Fibroblast of lung (primary cell): Measurements from ENCODE around the gene ST3GAL4. TPM values are rescaled to one million over a fixed set of nuclear protein-coding genes. Genes with fewer than 3 reads are reported as not detected.

ENCODE experiments used
- DNase-seq, 2 donors: peaks; one replicate each; pipeline versions ENCODE4 v3.0.0 to v3.0.0-alpha.2; 2010; ENCODE audit warnings: low read depth in 2 of 2
- H2AFZ ChIP-seq: 2 replicates; pipeline ENCODE4 v1.5.1; 2012; ENCODE audit warnings: low read length, control low read depth, inconsistent platforms
- H3K27ac ChIP-seq: 2 replicates; pipeline ENCODE4 v1.5.1; 2011; ENCODE audit warnings: low read length, control low read depth; ENCODE audit not compliant: insufficient read depth
- H3K27me3 ChIP-seq: 2 replicates; pipeline ENCODE4 v1.5.1; 2011; ENCODE audit warnings: mild to moderate bottlenecking, low read length; ENCODE audit not compliant: control insufficient read depth, insufficient read depth
- H3K36me3 ChIP-seq: 2 replicates; pipeline ENCODE4 v1.5.1; 2011; ENCODE audit warnings: low read length; ENCODE audit not compliant: control insufficient read depth, insufficient read depth
- H3K4me1 ChIP-seq: 2 replicates; pipeline ENCODE4 v1.5.1; 2011; ENCODE audit warnings: low read length; ENCODE audit not compliant: control insufficient read depth, insufficient read depth; ENCODE audit errors: extremely low read depth
- H3K4me2 ChIP-seq: 2 replicates; pipeline ENCODE4 v1.5.1; 2011; ENCODE audit warnings: low read length, control low read depth; ENCODE audit not compliant: insufficient read depth; ENCODE audit errors: extremely low read depth
- H3K4me3 ChIP-seq, 4 experiments: fragments of 200-600 bp in 1 of 4; sonication (generic) in 1 of 4; replicated peaks in 1 of 4; 2 replicates each; pipeline ENCODE4 v1.5.1; 2011 to 2016; ENCODE audit warnings: low read length in 4 of 4, low read depth in 3 of 4, mild to moderate bottlenecking in 3 of 4, control low read depth in 2 of 4, inconsistent platforms in 1 of 4, mixed read lengths in 1 of 4; ENCODE audit not compliant: insufficient read depth in 1 of 4; ENCODE audit errors: control extremely low read depth in 1 of 4
- H3K79me2 ChIP-seq: 2 replicates; pipeline ENCODE4 v1.5.1; 2012; ENCODE audit warnings: mild to moderate bottlenecking, low read length, inconsistent platforms; ENCODE audit not compliant: control insufficient read depth, insufficient read depth
- H3K9ac ChIP-seq: 2 replicates; pipeline ENCODE4 v1.5.1; 2011; ENCODE audit warnings: mild to moderate bottlenecking, low read length, control low read depth; ENCODE audit not compliant: insufficient read depth
- H3K9me3 ChIP-seq: 2 replicates; pipeline ENCODE4 v1.5.1; 2012; ENCODE audit warnings: low read depth, low read length; ENCODE audit not compliant: control insufficient read depth, insufficient read depth
- H4K20me1 ChIP-seq: 2 replicates; pipeline ENCODE4 v1.5.1; 2011; ENCODE audit warnings: low read length; ENCODE audit not compliant: control insufficient read depth, insufficient read depth; ENCODE audit errors: extremely low read depth
- CTCF ChIP-seq, 2 donors: IDR thresholded peaks in 1 of 2; conservative IDR thresholded peaks in 1 of 2; 1 replicate in 1 of 2; 2 replicates in 1 of 2; pipeline ENCODE4 v1.5.1; 2011 to 2012; ENCODE audit warnings: low read length in 2 of 2, control low read depth in 1 of 2, inconsistent platforms in 1 of 2, low read depth in 1 of 2, mild to moderate bottlenecking in 1 of 2
- EZH2 ChIP-seq: IDR thresholded peaks from 2 replicates; pipeline ENCODE4 v1.5.1; 2012; ENCODE audit warnings: low read length, control low read depth, mild to moderate bottlenecking; ENCODE audit errors: missing control alignments
- polyA plus RNA-seq, 2 donors: library from polyadenylated mRNA; depleted of rRNA in 1 of 2; stranded (reverse) in 1 of 2; unstranded in 1 of 2; fragments of >200 nt; gene quantifications; 2 replicates each; pipeline ENCODE4 v1.2.1, GENCODE V29; 2011 to 2012; ENCODE audit warnings: missing spikeins in 1 of 2
- total RNA-seq: library from RNA; depleted of rRNA; stranded (reverse); fragments of >200 nt; gene quantifications from 2 replicates; pipeline ENCODE4 v1.2.1, GENCODE V29; 2014

ST3GAL4 gene
- total and polyA plus RNA-seq, 2 donors (not counting 1 experiment from before 2014, with no cell fraction given) = 16.7 to 36.8 TPM

DNA sequence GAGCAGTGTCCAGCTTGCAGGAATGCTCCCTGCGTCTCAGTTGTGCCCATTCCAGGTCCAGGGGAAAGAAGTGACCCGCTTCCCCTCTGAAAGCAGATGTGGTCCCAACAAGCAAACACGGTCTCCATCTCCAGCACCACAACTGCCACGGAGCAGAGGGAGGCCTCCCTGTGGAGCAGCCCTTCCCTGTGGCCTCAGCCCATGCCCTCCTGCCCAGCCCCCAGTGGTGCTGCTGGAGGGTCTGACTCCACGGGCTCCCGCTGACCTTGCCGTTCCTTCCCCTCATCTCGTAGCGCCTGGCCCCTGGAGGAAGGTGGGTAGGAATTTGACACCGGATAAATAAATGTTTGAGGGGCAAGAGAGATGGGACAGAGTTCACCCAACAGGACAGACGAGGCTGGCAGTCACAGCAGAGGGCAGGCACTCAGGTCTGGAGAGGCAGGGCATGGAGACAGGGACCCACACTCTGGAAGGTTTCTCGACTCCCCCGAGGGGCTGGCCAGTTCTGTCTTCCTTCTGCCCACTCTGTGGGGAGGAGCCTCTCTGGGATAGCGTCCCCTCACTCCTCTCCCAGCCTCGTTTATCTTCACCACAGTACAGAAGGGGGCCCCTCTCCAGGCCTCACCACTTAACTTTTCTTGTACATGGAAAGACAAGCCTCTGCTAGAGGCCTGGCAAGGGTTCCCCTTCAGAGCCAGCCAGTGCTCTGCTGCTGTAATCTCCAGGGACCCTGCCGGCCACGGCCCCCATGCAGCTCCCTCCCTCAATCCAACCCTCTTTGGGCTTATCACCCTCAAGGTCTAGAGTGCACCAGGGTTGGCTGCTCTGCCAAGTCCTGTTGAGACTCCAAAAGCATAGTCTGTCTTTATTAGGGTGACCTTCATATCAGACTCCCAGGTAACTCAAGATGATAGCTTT, 7.5 kb upstream of the ST3GAL4 start:
- Histone ChIP-seq H3K4me3 (no peak overlapping the region), H2AFZ (no peak overlapping the region), H3K27ac (peak overlapping the region; percentile 28), H3K36me3 (peaks cover 5% of the 10 kb centered on the region), H3K4me1 (peaks cover 23% of the 10 kb centered on the region), H3K9ac (no peak overlapping the region), H3K4me2 (no peak overlapping the region), H3K27me3 (no peaks in the 10 kb centered on the region), H3K79me2 (peaks cover 13% of the 10 kb centered on the region), H4K20me1 (no peaks in the 10 kb centered on the region), H3K9me3 (no peaks in the 10 kb centered on the region)
- TF ChIP-seq EZH2 = no peak
- TF ChIP-seq CTCF (conservative IDR thresholded peaks at IDR 0.05 in 1 of 2, IDR thresholded peaks at IDR 0.05 in 1 of 2; ENCODE audit: low read depth in 1 of 2, low read length in 2 of 2) = no peak
- no peak for DNase-seq

DNA sequence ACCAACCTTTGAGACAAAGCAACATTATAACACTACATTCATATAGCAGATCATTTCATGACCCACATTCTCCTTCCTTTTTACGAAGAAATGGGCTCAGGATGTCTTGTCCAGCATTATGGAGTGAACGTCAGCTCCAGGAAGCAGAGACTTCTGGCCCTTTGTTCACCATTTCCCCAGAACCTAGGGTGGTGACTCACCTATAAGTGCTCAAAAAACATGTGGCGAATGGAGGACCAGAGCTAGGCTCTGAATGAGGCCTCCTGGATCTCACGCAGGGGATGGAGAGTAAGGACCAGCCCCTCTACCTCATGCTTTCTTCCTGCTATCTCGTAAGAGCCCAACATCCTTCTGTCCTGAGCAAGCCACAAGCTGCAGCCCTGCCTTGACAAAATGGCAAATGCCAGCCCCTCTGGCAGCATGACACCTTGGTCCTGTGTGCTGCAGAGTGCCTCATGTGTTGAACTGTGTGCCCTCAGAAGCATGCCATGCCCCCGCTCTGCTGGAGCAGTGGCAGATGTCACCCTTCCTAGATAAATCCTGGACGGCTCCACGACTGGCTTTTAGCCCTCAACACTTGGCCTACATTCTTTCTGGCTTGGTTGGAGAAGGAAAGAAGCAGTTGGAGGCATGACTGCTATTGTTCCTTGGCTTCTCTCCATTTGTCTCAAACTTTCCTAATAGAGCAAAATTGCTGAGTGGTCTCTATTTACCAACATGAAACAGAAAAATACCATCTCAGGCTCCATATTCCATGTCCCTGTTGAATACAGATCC, 6.5 kb upstream of the ST3GAL4 start:
- no peaks in the 10 kb centered on the region for H3K27me3 ChIP-seq
- TF ChIP-seq EZH2 = no peak
- TF ChIP-seq CTCF (conservative IDR thresholded peaks at IDR 0.05 in 1 of 2, IDR thresholded peaks at IDR 0.05 in 1 of 2; ENCODE audit: low read depth in 1 of 2, low read length in 2 of 2) = no peak
- no peak overlapping the region for H3K9ac ChIP-seq
- peaks cover 26% of the 10 kb centered on the region for H3K4me1 ChIP-seq
- no peak overlapping the region for H2AFZ ChIP-seq
- H3K9me3 ChIP-seq = no peaks in the 10 kb centered on the region
- H3K4me2 ChIP-seq = peak overlapping the region; percentile 52
- H3K79me2 ChIP-seq = peaks cover 13% of the 10 kb centered on the region
- peak; percentile 43 to 56 for DNase-seq
- H3K27ac ChIP-seq = peak overlapping the region; percentile 60
- H3K4me3 ChIP-seq = no peak overlapping the region
- peaks cover 3% of the 10 kb centered on the region for H3K36me3 ChIP-seq
- H4K20me1 ChIP-seq = no peaks in the 10 kb centered on the region

- Histone ChIP-seq H3K4me2 (peak overlapping the region; percentile 70), H3K27ac (peak overlapping the region; percentile 37), H3K79me2 (peaks cover 21% of the 10 kb centered on the region), H4K20me1 (no peaks in the 10 kb centered on the region), H3K9ac (no peak overlapping the region), H3K27me3 (no peaks in the 10 kb centered on the region), H3K9me3 (no peaks in the 10 kb centered on the region), H3K4me3 (no peak overlapping the region), H3K4me1 (peaks cover 30% of the 10 kb centered on the region), H3K36me3 (peaks cover 3% of the 10 kb centered on the region), H2AFZ (no peak overlapping the region)
- no peak for TF ChIP-seq EZH2
- TF ChIP-seq CTCF (conservative IDR thresholded peaks at IDR 0.05 in 1 of 2, IDR thresholded peaks at IDR 0.05 in 1 of 2; ENCODE audit: low read depth in 1 of 2, low read length in 2 of 2) = no peak
- no peak for DNase-seq
Observed at GRCh38 chr11:126350836-126351235, 4.7 kb upstream of the ST3GAL4 start.
